C4-2B (cell line): ENCODE data around the gene DPP7.

Source experiments
- ZFX ChIP-seq: fragments of 450-650 bp; IDR thresholded peaks from 2 replicates; pipeline ENCODE4 v1.6.1; 2017
- TF ChIP-seq, protein P1 (sequence below): fragments of 450-650 bp; conservative IDR thresholded peaks from 2 replicates; pipeline ENCODE4 v1.5.1; 2017; ENCODE audit warnings: mild to moderate bottlenecking

DNA sequence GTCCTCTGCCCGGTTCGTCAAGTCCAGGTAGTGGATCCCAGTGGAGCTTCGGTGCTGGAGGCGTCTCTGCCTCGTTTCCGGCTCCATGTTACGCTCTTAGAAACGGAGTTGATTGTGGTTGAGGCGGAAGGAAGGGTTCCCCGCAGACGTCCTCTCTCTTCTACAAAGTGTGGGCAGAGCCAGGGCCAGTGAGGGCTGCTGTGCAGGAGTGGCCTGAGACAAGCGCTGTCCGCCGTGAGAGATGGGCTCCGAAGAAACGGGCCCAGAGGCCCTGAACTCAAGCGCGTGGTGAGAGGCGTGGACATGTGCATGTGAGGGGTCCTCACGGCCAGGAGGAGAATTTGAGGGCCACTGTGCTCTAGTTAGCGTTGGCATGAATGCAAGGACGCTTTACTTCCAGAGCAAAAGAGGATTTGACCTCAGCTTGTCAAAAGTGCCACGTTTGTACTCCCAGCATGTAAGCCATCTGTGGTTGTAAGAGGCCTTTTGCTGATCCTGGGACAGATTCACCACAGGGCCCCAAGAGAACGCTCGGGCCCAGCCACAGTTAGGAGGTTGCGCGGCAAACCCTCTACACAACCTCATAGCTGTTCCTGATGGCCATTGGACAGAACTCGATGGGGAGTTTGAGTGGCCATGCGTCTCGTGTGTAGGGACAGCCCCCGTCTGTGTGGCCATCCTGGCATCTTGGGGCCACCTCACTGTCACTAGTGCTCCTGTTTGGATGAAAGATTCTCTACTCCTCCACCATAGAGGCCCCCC is 17.6 kb downstream of the DPP7 start:
- TF ChIP-seq, protein P1, sequence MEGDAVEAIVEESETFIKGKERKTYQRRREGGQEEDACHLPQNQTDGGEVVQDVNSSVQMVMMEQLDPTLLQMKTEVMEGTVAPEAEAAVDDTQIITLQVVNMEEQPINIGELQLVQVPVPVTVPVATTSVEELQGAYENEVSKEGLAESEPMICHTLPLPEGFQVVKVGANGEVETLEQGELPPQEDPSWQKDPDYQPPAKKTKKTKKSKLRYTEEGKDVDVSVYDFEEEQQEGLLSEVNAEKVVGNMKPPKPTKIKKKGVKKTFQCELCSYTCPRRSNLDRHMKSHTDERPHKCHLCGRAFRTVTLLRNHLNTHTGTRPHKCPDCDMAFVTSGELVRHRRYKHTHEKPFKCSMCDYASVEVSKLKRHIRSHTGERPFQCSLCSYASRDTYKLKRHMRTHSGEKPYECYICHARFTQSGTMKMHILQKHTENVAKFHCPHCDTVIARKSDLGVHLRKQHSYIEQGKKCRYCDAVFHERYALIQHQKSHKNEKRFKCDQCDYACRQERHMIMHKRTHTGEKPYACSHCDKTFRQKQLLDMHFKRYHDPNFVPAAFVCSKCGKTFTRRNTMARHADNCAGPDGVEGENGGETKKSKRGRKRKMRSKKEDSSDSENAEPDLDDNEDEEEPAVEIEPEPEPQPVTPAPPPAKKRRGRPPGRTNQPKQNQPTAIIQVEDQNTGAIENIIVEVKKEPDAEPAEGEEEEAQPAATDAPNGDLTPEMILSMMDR, result no peak
- no peak for TF ChIP-seq ZFX
